GM12875 (cell line): ENCODE data around the gene METTL1.

Experiments
- H3K4me3 ChIP-seq: one replicate; pipeline ENCODE4 v1.5.1; 2011; ENCODE audit warnings: low read depth, low read length, control low read depth
- CTCF ChIP-seq: IDR thresholded peaks from 2 replicates; pipeline ENCODE4 v1.5.1; 2011; ENCODE audit warnings: low read depth, mild to moderate bottlenecking, control low read depth, inconsistent platforms, low read length, moderate library complexity, borderline replicate concordance; ENCODE audit not compliant: insufficient read depth

METTL1 gene

GRCh38 chr12:57807285-57807684, 35.4 kb upstream of the METTL1 start:
- no peak for TF ChIP-seq CTCF
- no peak overlapping the region for H3K4me3 ChIP-seq

GRCh38 chr12:57806677-57807076, 34.8 kb upstream of the METTL1 start:
- TF ChIP-seq CTCF, result no peak
- no peak overlapping the region for H3K4me3 ChIP-seq

DNA sequence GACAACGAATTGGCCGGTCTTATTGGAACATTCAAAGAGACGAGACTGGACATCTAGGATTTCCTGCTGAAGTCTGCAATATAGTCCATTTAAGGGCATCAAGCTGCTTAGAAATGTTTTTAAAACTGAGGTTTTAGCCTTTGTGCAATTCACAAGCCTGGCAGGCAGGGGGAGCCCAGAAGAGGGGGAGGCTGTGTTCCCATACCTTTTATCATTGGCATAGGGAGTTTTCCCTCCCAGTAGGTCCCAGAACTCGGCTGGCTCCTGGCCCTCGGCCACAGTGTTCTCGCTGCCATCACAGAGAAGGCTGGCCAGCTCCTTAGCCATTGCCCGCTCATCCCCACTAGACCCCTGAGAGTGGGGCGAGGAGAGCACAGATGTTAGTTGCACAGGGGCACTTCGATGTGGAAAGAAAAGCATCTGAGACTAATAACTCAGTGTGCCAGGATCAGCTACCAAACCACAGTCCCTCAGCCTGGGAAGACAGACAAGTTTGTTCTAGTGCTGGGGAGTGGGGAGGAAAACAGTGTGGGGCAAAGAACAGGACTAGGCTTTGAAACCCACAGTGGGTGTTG, 31.5 kb upstream of the METTL1 start:
- peak; percentile 80 for TF ChIP-seq CTCF
- H3K4me3 ChIP-seq, result no peak overlapping the region

GRCh38 chr12:57802607-57803006, 30.7 kb upstream of the METTL1 start:
- TF ChIP-seq CTCF, result no peak
- H3K4me3 ChIP-seq, result no peak overlapping the region

- no peak for TF ChIP-seq CTCF
- H3K4me3 ChIP-seq, result no peak overlapping the region
These were observed 29.1 kb upstream of the METTL1 start for GRCh38 chr12:57800965-57801364.

GRCh38 chr12:57797933-57798332, 26.0 kb upstream of the METTL1 start:
- no peak overlapping the region for H3K4me3 ChIP-seq
- TF ChIP-seq CTCF, result no peak

DNA sequence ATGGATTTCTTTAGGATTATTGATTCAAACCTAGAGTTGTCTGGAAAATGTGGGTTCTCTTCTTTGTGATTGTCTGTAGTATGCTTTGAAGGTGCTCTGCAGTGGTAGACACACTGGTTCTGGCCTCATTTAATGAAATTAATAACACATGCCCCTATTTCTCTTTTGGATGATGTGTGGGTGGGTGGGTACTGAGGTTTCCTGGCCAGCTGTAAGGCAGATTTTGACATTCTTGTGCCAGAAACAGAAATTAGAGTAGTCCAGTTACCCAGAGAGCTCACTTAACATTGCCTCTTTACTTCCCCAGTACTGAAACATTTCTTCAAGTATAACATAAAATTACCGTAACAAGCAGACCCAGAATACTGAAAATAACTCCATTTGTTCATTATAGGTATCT, 25.1 kb upstream of the METTL1 start:
- TF ChIP-seq CTCF, result no peak
- H3K4me3 ChIP-seq, result no peak overlapping the region
